Effector memory CD4-positive, alpha-beta T cell (primary cell): ENCODE results near the gene SLAMF6.
"Not testable (repeated sequence)": the region's sequence is repeated elsewhere in the genome, so short reads cannot be mapped to it uniquely, and the experiment has no call there.

Experiments used
- DNase-seq, 3 donors: peaks; one replicate each; pipeline ENCODE4 v3.0.0-alpha.2; 2020
- H3K27ac ChIP-seq: 2 replicates; pipeline ENCODE4 v1.7.0; 2013; ENCODE audit warnings: mild to moderate bottlenecking, low read length, moderate library complexity; ENCODE audit not compliant: insufficient read depth, poor library complexity, severe bottlenecking
- H3K27me3 ChIP-seq: replicated peaks from 2 replicates; pipeline ENCODE4 v1.7.0; 2013; ENCODE audit warnings: mild to moderate bottlenecking, low read length; ENCODE audit not compliant: insufficient read depth, control insufficient read depth, poor library complexity, severe bottlenecking
- H3K36me3 ChIP-seq: 2 replicates; pipeline ENCODE4 v1.7.0; 2013; ENCODE audit warnings: mild to moderate bottlenecking, low read length, moderate library complexity; ENCODE audit not compliant: control insufficient read depth, insufficient read depth
- H3K4me1 ChIP-seq: 2 replicates; pipeline ENCODE4 v1.7.0; 2013; ENCODE audit warnings: low read length, mild to moderate bottlenecking; ENCODE audit not compliant: control insufficient read depth, insufficient read depth, poor library complexity, severe bottlenecking
- H3K4me3 ChIP-seq: 2 replicates; pipeline ENCODE4 v1.7.0; 2013; ENCODE audit warnings: low read length, low read depth, mild to moderate bottlenecking; ENCODE audit not compliant: insufficient read depth, poor library complexity, severe bottlenecking
- H3K9me3 ChIP-seq: 2 replicates; pipeline ENCODE4 v1.7.0; 2013; ENCODE audit warnings: mild to moderate bottlenecking, low read length, moderate library complexity; ENCODE audit not compliant: control insufficient read depth
- total RNA-seq, 3 donors: gene quantifications; one replicate each; lab custom pipeline; 2026; lab: John Stamatoyannopoulos, UW

Gene SLAMF6
- total RNA-seq, result 60.5 to 95.3 (median 67.9) reads per million in 3 donors

GRCh38 chr1:160522622-160523345, at the start of gene SLAMF6:
TSS of gene SLAMF6 (minus strand) at chr1:160523255. CDS start at chr1:160523192, 63 bp downstream.
- H3K9me3 ChIP-seq, result no peaks in the 10 kb centered on the region
- peak within 1 kb of the TSS; percentile 69 for H3K27ac ChIP-seq
- H3K4me1 ChIP-seq, result peaks cover 22% of the 10 kb centered on the region
- DNase-seq, result no peak
- no peaks in the 10 kb centered on the region for H3K27me3 ChIP-seq
- peak within 1 kb of the TSS; percentile 49 for H3K4me3 ChIP-seq
- H3K36me3 ChIP-seq, result no peaks in the 10 kb centered on the region

DNA sequence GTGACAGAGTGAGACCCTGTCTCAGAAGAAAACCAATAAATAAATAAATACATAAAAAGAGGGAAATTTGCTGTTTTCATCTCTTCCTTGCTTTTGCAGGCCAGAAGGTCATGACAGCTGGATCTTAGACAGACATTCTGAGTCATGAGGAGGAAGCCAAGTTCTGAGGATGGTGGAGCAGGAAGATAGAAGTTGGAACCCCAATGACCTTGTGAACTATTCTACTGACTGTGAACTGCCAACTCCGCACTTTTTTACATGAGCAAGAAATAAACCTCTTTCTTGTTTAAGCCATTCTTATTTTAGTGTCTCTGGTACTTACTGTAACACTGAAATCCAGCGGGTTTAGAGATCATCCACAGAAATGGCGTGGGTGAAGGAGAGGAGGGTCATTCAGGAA, 47.8 kb upstream of the SLAMF6 start:
- Histone ChIP-seq H3K4me3 (no peak overlapping the region), H3K9me3 (no peaks in the 10 kb centered on the region), H3K27ac (peak overlapping the region; percentile 79), H3K27me3 (no peaks in the 10 kb centered on the region), H3K4me1 (peaks cover 81% of the 10 kb centered on the region), H3K36me3 (no peaks in the 10 kb centered on the region)
- no peak for DNase-seq

DNA sequence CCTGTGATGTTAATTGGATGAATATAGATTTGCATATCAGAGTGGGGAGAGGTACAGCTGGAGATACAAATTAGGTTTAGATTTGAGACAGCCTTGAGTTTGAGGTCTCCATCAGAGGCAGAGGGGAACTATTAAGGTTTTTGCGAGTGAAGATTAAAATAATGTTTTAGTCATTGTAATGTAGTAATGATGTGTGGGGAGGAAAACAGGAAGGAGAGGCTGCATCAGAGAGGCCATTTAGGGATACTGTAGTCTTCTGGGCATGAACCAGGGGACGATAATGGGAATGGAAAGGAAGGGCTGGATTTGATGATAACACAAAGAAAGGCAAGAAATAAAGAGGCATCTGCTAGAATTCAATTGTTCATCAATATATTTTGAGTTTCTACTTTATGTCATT, 46.8 kb upstream of the SLAMF6 start:
- Histone ChIP-seq H3K36me3 (peaks cover under 1% of the 10 kb centered on the region), H3K27ac (peak overlapping the region; percentile 79), H3K9me3 (no peaks in the 10 kb centered on the region), H3K4me3 (no peak overlapping the region), H3K4me1 (peaks cover 78% of the 10 kb centered on the region), H3K27me3 (no peaks in the 10 kb centered on the region)
- no peak for DNase-seq

GRCh38 chr1:160567858-160568682, 45.0 kb upstream of the SLAMF6 start:
- peak; percentile 24 to 73 (median 39) for DNase-seq
- H3K27ac ChIP-seq, result peak overlapping the region; percentile 79
- H3K27me3 ChIP-seq, result no peaks in the 10 kb centered on the region
- H3K9me3 ChIP-seq, result no peaks in the 10 kb centered on the region
- H3K36me3 ChIP-seq, result peaks cover 8% of the 10 kb centered on the region
- H3K4me1 ChIP-seq, result peaks cover 65% of the 10 kb centered on the region
- H3K4me3 ChIP-seq, result peak overlapping the region; percentile 6

- no peaks in the 10 kb centered on the region for H3K9me3 ChIP-seq
- H3K27ac ChIP-seq, result peak overlapping the region; percentile 79
- no peak for DNase-seq
- H3K27me3 ChIP-seq, result no peaks in the 10 kb centered on the region
- H3K36me3 ChIP-seq, result peaks cover 10% of the 10 kb centered on the region
- peaks cover 58% of the 10 kb centered on the region for H3K4me1 ChIP-seq
- H3K4me3 ChIP-seq, result peak overlapping the region; percentile 6
These were observed 44.3 kb upstream of the SLAMF6 start for GRCh38 chr1:160567341-160567740.

- Histone ChIP-seq H3K36me3 (peaks cover 10% of the 10 kb centered on the region), H3K4me3 (no peak overlapping the region), H3K27me3 (no peaks in the 10 kb centered on the region), H3K4me1 (peaks cover 53% of the 10 kb centered on the region), H3K27ac (peak overlapping the region; percentile 79), H3K9me3 (no peaks in the 10 kb centered on the region)
- no peak for DNase-seq
These were observed 42.5 kb upstream of the SLAMF6 start for GRCh38 chr1:160565564-160565963.

DNA sequence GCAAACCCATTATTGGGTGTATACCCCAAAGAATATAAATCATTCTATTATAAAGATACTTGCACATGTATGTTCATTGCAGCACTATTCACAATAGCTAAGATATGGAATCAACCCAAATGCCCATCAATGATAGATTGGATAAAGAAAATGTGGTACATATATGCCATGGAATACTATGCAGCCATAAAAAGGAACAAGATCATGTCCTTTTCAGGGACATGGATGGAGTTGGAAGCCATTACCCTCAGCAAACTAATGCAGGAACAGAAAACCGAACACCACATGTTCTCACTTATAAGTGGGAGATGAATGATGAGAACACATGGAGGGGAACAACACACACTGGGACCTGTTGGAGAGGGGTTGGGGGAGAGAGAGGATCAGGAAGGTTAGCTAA, 40.2 kb upstream of the SLAMF6 start:
- not testable (repeated sequence) for H3K27ac ChIP-seq, H3K4me3 ChIP-seq, H3K9me3 ChIP-seq, DNase-seq, H3K27me3 ChIP-seq
- Histone ChIP-seq H3K4me1 (peaks cover 31% of the 10 kb centered on the region), H3K36me3 (peaks cover 10% of the 10 kb centered on the region)

- peaks cover 10% of the 10 kb centered on the region for H3K36me3 ChIP-seq
- H3K27me3 ChIP-seq, DNase-seq, H3K27ac ChIP-seq, H3K9me3 ChIP-seq, H3K4me3 ChIP-seq: not testable (repeated sequence)
- H3K4me1 ChIP-seq, result peaks cover 31% of the 10 kb centered on the region
These were observed 39.7 kb upstream of the SLAMF6 start for GRCh38 chr1:160562745-160563144.

GRCh38 chr1:160560806-160561205, 37.8 kb upstream of the SLAMF6 start:
- H3K27me3 ChIP-seq, result no peaks in the 10 kb centered on the region
- H3K36me3 ChIP-seq, result peaks cover 10% of the 10 kb centered on the region
- peak overlapping the region; percentile 58 for H3K27ac ChIP-seq
- peak overlapping the region; percentile 9 for H3K4me3 ChIP-seq
- H3K9me3 ChIP-seq, result no peaks in the 10 kb centered on the region
- peaks cover 20% of the 10 kb centered on the region for H3K4me1 ChIP-seq
- no peak for DNase-seq
